OCI-LY3 (cell line): ENCODE measurements around the gene CNNM2.

ENCODE experiments used
- H2AFZ ChIP-seq: fragments of 200-600, 300-600 bp; shearing (Covaris generic); 2 replicates; pipeline ENCODE4 v1.6.0; 2014; ENCODE audit warnings: antibody characterized with exemption, low read depth, low read length
- H3K27ac ChIP-seq: fragments of 200-600, 300-600 bp; sonication (generic); 2 replicates; pipeline ENCODE4 v1.5.1; 2014; ENCODE audit warnings: mild to moderate bottlenecking, low read length, moderate library complexity, mixed read lengths
- H3K27me3 ChIP-seq: fragments of 200-600, 300-600 bp; sonication (generic); 2 replicates; pipeline ENCODE4 v1.6.1; 2014; ENCODE audit warnings: low read depth, low read length, mixed read lengths
- H3K36me3 ChIP-seq: fragments of 200-600, 300-600 bp; sonication (generic); replicated peaks from 2 replicates; pipeline ENCODE3; 2014; ENCODE audit warnings: low read depth, low read length, mixed read lengths
- H3K4me1 ChIP-seq: fragments of 300-600, 200-600 bp; sonication (generic); 2 replicates; pipeline ENCODE4 v1.6.1; 2014; ENCODE audit warnings: low read length, mixed read lengths
- H3K4me2 ChIP-seq: fragments of 200-600, 300-600 bp; sonication (generic); 2 replicates; pipeline ENCODE4 v1.6.1; 2014; ENCODE audit warnings: low read length, mixed read lengths
- H3K4me3 ChIP-seq: fragments of 300-600, 200-600 bp; sonication (generic); 2 replicates; pipeline ENCODE4 v1.5.1; 2014; ENCODE audit warnings: antibody characterized with exemption, mild to moderate bottlenecking, low read length, moderate library complexity
- H3K79me2 ChIP-seq: fragments of 300-600, 200-600 bp; shearing (Covaris generic); 2 replicates; pipeline ENCODE4 v1.6.1; 2014; ENCODE audit warnings: mild to moderate bottlenecking, low read length, mixed read lengths
- H3K9ac ChIP-seq: fragments of 300-600, 200-600 bp; shearing (Covaris generic); 2 replicates; pipeline ENCODE4 v1.6.0; 2014; ENCODE audit warnings: mild to moderate bottlenecking, low read length, moderate library complexity
- H3K9me3 ChIP-seq: fragments of 200-600, 300-600 bp; shearing (Covaris generic); 2 replicates; pipeline ENCODE4 v1.6.1; 2014; ENCODE audit warnings: low read length, mixed read lengths; ENCODE audit not compliant: insufficient read depth
- H4K20me1 ChIP-seq: fragments of 200-600, 300-600 bp; sonication (generic); 2 replicates; pipeline ENCODE4 v1.6.1; 2016; ENCODE audit warnings: low read length, mixed read lengths; ENCODE audit not compliant: insufficient read depth
- EZH2phosphoT487 ChIP-seq: fragments of 200-600 bp; shearing (Covaris generic); IDR thresholded peaks from 2 replicates; pipeline ENCODE4 v1.6.1; 2018; ENCODE audit warnings: antibody characterized with exemption, mixed run types, low read depth
- TF ChIP-seq, protein P1 (sequence below): fragments of 200-600, 300-600 bp; sonication (generic); IDR thresholded peaks from 2 replicates; pipeline ENCODE4 v1.5.1; 2014; ENCODE audit warnings: antibody characterized with exemption, low read length, low read depth

The CNNM2 gene

DNA sequence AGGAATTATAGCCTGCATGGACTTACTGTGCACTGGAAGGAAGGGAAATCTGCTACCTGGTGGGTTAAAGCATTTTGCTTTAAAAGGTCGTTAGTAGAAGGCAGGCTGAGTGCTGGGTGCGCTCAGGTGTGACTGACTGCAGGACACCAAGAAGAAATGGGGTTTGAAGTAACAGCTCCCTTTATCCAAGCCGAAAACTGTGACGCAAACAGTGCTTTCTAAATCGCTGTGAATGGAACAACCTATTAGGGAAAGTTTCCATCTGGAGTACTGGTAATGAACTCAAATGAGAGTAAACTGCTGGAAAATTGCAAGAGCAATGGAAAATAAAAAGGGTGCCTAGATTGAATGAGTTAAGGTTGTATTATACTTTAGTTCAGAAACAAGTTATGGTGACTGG is 95.3 kb downstream of the CNNM2 start:
- TF ChIP-seq EZH2phosphoT487 = no peak
- Histone ChIP-seq H3K9ac (no peak overlapping the region), H3K4me1 (no peaks in the 10 kb centered on the region), H3K9me3 (no peaks in the 10 kb centered on the region), H3K4me3 (no peak overlapping the region), H2AFZ (no peak overlapping the region), H3K27me3 (no peaks in the 10 kb centered on the region), H3K27ac (no peak overlapping the region), H3K79me2 (no peaks in the 10 kb centered on the region), H3K36me3 (no peaks in the 10 kb centered on the region), H4K20me1 (no peaks in the 10 kb centered on the region), H3K4me2 (no peak overlapping the region)

DNA sequence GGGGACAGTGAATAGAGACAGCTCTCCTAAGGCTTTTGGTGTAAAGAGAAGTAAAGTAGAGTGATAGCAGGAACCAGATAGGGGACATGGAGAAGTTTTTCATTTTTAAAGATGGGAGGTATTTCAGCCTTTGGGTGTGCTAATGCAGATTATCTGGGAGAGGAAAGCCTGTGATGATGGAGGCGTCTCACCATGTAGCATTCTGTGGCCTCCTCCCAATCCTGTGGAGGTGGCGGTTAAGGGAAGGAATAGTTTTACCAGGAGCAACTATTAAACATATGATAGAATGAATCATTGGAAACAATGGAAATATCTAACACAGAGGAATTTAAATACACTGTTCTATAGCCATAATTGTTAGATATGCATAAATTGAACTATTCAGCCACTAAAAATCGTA is 101.3 kb downstream of the CNNM2 start:
- no peaks in the 10 kb centered on the region for H3K36me3 ChIP-seq
- H2AFZ ChIP-seq = no peak overlapping the region
- TF ChIP-seq, protein P1, sequence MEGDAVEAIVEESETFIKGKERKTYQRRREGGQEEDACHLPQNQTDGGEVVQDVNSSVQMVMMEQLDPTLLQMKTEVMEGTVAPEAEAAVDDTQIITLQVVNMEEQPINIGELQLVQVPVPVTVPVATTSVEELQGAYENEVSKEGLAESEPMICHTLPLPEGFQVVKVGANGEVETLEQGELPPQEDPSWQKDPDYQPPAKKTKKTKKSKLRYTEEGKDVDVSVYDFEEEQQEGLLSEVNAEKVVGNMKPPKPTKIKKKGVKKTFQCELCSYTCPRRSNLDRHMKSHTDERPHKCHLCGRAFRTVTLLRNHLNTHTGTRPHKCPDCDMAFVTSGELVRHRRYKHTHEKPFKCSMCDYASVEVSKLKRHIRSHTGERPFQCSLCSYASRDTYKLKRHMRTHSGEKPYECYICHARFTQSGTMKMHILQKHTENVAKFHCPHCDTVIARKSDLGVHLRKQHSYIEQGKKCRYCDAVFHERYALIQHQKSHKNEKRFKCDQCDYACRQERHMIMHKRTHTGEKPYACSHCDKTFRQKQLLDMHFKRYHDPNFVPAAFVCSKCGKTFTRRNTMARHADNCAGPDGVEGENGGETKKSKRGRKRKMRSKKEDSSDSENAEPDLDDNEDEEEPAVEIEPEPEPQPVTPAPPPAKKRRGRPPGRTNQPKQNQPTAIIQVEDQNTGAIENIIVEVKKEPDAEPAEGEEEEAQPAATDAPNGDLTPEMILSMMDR = no peak
- no peak for TF ChIP-seq EZH2phosphoT487
- no peaks in the 10 kb centered on the region for H4K20me1 ChIP-seq
- no peaks in the 10 kb centered on the region for H3K9me3 ChIP-seq
- H3K4me3 ChIP-seq = no peak overlapping the region
- H3K79me2 ChIP-seq = no peaks in the 10 kb centered on the region
- no peaks in the 10 kb centered on the region for H3K4me1 ChIP-seq
- no peak overlapping the region for H3K9ac ChIP-seq
- H3K4me2 ChIP-seq = no peak overlapping the region
- H3K27me3 ChIP-seq = no peaks in the 10 kb centered on the region
- H3K27ac ChIP-seq = no peak overlapping the region

DNA sequence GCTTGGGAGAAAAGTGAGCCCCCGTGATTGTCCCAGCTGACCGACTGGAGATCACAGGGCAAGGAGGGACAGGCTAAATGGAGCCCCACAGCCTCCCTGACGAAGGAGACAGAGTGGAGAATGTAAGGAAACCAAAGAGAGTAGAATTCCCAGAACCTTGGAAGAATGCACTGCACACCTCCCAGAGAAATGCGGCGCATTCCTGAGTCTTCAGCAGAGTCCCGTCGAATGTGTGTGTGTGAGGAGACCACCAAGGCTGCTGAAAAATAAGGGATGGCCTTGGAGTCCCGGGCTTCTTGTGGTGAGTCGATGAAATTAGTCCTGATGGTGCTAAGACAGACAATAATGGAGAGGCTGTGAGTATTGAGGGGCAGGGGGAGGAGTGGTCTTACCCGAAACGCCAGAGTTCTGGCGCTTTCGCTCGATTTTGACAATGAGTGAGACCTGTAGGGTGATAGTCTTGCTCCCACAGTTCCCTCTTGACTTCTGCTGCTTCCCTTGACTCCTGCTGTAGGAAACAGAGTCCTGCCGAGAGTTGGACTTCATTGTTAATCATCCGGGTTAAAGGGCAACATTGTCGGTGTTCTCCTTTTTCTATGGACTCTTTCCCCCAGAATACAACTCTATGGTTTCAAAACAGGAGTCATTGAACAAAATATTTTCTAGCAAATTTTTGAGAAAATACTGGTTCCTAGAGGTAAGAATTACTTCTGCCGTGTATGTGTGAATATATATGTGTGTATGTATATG is 103.2 kb downstream of the CNNM2 start:
- Histone ChIP-seq H2AFZ (no peak overlapping the region), H3K36me3 (no peaks in the 10 kb centered on the region), H4K20me1 (no peaks in the 10 kb centered on the region), H3K4me3 (no peak overlapping the region), H3K9me3 (no peaks in the 10 kb centered on the region), H3K79me2 (no peaks in the 10 kb centered on the region), H3K9ac (no peak overlapping the region), H3K27ac (no peak overlapping the region), H3K4me1 (no peaks in the 10 kb centered on the region), H3K27me3 (no peaks in the 10 kb centered on the region), H3K4me2 (no peak overlapping the region)
- no peak for TF ChIP-seq EZH2phosphoT487
- TF ChIP-seq, protein P1 = no peak

DNA sequence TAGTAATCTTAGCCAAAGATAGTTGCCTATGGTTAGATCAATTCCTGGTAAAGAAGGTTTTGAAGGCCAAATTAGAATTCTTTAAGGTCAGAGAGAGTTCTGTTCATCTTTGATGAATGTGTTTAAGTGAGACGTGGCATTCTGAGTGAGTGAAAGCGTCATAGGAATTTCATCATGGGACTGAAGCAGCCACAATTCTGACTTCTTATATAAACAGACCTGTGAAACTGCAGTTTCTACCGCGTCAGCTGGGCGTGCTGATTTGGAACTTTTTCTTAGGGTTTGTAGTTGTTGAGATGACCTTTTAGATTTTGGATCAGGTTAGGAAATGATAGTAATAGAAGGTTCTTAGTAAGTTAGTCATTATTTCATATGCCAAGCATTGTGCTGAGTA is 103.8 kb downstream of the CNNM2 start:
- no peaks in the 10 kb centered on the region for H4K20me1 ChIP-seq
- no peaks in the 10 kb centered on the region for H3K79me2 ChIP-seq
- no peaks in the 10 kb centered on the region for H3K36me3 ChIP-seq
- H3K4me3 ChIP-seq = no peak overlapping the region
- no peaks in the 10 kb centered on the region for H3K27me3 ChIP-seq
- H3K9me3 ChIP-seq = no peaks in the 10 kb centered on the region
- TF ChIP-seq EZH2phosphoT487 = no peak
- TF ChIP-seq, protein P1 = no peak
- no peak overlapping the region for H3K9ac ChIP-seq
- no peak overlapping the region for H3K4me2 ChIP-seq
- no peaks in the 10 kb centered on the region for H3K4me1 ChIP-seq
- no peak overlapping the region for H3K27ac ChIP-seq
- no peak overlapping the region for H2AFZ ChIP-seq
